Measurements from ENCODE around the gene AGAP1. TPM values are rescaled to one million over a fixed set of nuclear protein-coding genes. Genes with fewer than 3 reads are reported as not detected.
"Not testable (repeated sequence)": the region's sequence is repeated elsewhere in the genome, so short reads cannot be mapped to it uniquely, and the experiment has no call there.

AGAP1 gene
- total RNA-seq, 1 donor from 2014 or later, result 39.0 TPM

- no peak for TF ChIP-seq CTCF (IDR thresholded peaks at IDR 0.05)
- H3K36me3 Mint-ChIP-seq (ENCODE audit: low read depth), result no peaks in the 10 kb centered on the region
- no peak overlapping the region for H3K27ac Mint-ChIP-seq (ENCODE audit: unreplicated experiment)
- DNase-seq (ENCODE audit: low spot score), result no peak
- no peak overlapping the region for H3K4me3 Mint-ChIP-seq (ENCODE audit: unreplicated experiment)
- peaks cover 8% of the 10 kb centered on the region for H3K4me1 Mint-ChIP-seq (ENCODE audit: low read depth)
- no peaks in the 10 kb centered on the region for H3K27me3 Mint-ChIP-seq (ENCODE audit: low read depth)
- no peaks in the 10 kb centered on the region for H3K9me3 Mint-ChIP-seq (ENCODE audit: low read depth)
These were observed 595.6 kb downstream of the AGAP1 start for GRCh38 chr2:236089271-236090026.

- no peak for TF ChIP-seq CTCF (IDR thresholded peaks at IDR 0.05)
- no peak for DNase-seq (ENCODE audit: low spot score)
- H3K27me3 Mint-ChIP-seq (ENCODE audit: low read depth), result no peaks in the 10 kb centered on the region
- H3K4me1 Mint-ChIP-seq (ENCODE audit: low read depth), result peaks cover 8% of the 10 kb centered on the region
- no peaks in the 10 kb centered on the region for H3K36me3 Mint-ChIP-seq (ENCODE audit: low read depth)
- no peaks in the 10 kb centered on the region for H3K9me3 Mint-ChIP-seq (ENCODE audit: low read depth)
- H3K27ac Mint-ChIP-seq (ENCODE audit: unreplicated experiment), result no peak overlapping the region
- H3K4me3 Mint-ChIP-seq (ENCODE audit: unreplicated experiment), result no peak overlapping the region
These were observed 596.2 kb downstream of the AGAP1 start for GRCh38 chr2:236090027-236090382.

DNA sequence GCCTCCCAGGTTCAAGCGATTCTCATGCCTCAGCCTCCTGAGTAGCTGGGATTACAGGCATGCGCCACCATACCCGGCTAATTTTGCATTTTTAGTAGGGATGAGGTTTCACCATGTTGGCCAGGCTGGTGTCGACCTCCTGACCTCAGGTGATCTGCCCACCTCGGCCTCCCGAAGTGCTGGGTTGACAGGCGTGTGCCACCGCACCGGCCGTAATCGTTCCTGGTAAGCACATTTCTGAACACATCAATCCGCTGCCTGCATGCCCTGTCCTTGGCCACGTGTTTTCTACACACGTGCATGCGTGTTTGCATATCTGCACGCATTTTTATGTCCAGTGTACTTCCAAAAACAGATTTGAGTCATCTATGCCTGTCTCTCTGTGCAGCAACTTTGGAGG lies 597.0 kb downstream of the AGAP1 start:
- not testable (repeated sequence) for H3K36me3 Mint-ChIP-seq (ENCODE audit: low read depth); H3K4me1 Mint-ChIP-seq (ENCODE audit: low read depth); DNase-seq (ENCODE audit: low spot score); H3K9me3 Mint-ChIP-seq (ENCODE audit: low read depth); H3K27me3 Mint-ChIP-seq (ENCODE audit: low read depth); H3K27ac Mint-ChIP-seq (ENCODE audit: unreplicated experiment); H3K4me3 Mint-ChIP-seq (ENCODE audit: unreplicated experiment)

DNA sequence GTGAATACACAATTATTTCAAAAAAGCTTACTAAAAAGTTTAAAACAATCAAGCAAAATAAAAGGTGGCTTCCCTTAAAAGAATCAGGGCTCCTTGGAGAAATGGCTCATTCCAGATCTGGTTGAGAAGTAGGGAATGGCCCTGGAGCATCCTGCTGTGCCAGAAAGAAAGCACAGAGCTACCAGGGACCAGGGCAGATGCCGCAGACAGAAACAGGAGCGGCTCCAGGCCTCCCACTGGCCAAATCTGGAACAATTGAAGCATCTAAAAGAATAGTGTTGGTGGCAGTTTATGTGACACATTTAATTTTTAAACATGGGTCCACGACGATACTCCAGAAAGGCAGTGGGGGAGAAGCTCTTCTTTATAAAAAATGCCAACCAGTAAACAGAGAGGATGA lies 598.9 kb downstream of the AGAP1 start:
- Mint-ChIP-seq H3K27ac (ENCODE audit: unreplicated experiment) (no peak overlapping the region), H3K27me3 (ENCODE audit: low read depth) (no peaks in the 10 kb centered on the region), H3K9me3 (ENCODE audit: low read depth) (no peaks in the 10 kb centered on the region), H3K36me3 (ENCODE audit: low read depth) (peaks cover under 1% of the 10 kb centered on the region), H3K4me1 (ENCODE audit: low read depth) (no peaks in the 10 kb centered on the region), H3K4me3 (ENCODE audit: unreplicated experiment) (no peak overlapping the region)
- no peak for DNase-seq (ENCODE audit: low spot score)
- no peak for TF ChIP-seq CTCF (IDR thresholded peaks at IDR 0.05)

DNA sequence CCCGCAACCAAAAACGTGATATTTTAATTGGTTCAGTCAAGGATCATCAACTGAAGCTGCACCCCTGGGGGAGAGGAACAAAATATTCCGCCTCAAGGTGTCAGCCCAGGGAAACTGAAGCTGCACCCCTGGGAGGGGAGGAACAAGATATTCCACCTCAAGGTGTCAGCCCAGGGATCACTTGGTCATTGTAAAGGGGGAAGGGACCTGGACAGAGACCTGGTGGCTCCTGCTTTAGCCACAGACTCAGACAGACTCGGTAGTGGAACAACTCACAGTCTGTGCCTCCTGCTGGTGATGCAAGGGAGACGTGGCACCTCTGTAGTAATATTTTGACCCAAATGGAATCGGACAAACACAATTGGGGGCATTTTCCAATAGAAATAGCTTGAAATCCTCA lies 599.3 kb downstream of the AGAP1 start:
- TF ChIP-seq CTCF (IDR thresholded peaks at IDR 0.05), result peak; percentile 19
- no peak for DNase-seq (ENCODE audit: low spot score)
- no peaks in the 10 kb centered on the region for H3K27me3 Mint-ChIP-seq (ENCODE audit: low read depth)
- H3K36me3 Mint-ChIP-seq (ENCODE audit: low read depth), result peaks cover 1% of the 10 kb centered on the region
- H3K4me3 Mint-ChIP-seq (ENCODE audit: unreplicated experiment), result no peak overlapping the region
- H3K4me1 Mint-ChIP-seq (ENCODE audit: low read depth), result no peaks in the 10 kb centered on the region
- no peaks in the 10 kb centered on the region for H3K9me3 Mint-ChIP-seq (ENCODE audit: low read depth)
- no peak overlapping the region for H3K27ac Mint-ChIP-seq (ENCODE audit: unreplicated experiment)

DNA sequence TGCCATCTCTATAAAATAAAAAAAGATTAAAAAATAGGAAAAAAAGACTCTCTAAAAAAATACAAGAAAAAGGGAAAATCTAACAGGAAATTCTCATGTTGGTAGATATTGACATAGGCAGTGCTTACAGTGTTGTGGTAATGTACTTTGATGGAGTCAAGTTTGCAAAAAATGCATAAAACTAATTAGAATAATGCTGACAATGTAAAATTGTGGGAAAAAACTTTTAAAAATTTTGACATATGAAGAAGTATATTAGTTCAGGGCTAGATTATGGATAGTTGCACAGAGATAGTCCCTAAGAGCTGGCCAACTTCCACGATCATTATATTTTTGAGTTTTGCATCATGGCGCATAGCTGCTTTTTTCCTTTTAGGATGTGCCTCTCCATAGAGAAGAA lies 601.7 kb downstream of the AGAP1 start:
- peaks cover 1% of the 10 kb centered on the region for H3K36me3 Mint-ChIP-seq (ENCODE audit: low read depth)
- no peak for TF ChIP-seq CTCF (IDR thresholded peaks at IDR 0.05)

More for the DNA sequence above, 601.7 kb downstream of the AGAP1 start:
- no peaks in the 10 kb centered on the region for H3K9me3 Mint-ChIP-seq (ENCODE audit: low read depth)
- no peak overlapping the region for H3K4me3 Mint-ChIP-seq (ENCODE audit: unreplicated experiment)
- DNase-seq (ENCODE audit: low spot score), result no peak
- H3K27ac Mint-ChIP-seq (ENCODE audit: unreplicated experiment), result no peak overlapping the region
- H3K4me1 Mint-ChIP-seq (ENCODE audit: low read depth), result no peaks in the 10 kb centered on the region
- no peaks in the 10 kb centered on the region for H3K27me3 Mint-ChIP-seq (ENCODE audit: low read depth)
